ENCODE data around the gene C1orf21.

DNA sequence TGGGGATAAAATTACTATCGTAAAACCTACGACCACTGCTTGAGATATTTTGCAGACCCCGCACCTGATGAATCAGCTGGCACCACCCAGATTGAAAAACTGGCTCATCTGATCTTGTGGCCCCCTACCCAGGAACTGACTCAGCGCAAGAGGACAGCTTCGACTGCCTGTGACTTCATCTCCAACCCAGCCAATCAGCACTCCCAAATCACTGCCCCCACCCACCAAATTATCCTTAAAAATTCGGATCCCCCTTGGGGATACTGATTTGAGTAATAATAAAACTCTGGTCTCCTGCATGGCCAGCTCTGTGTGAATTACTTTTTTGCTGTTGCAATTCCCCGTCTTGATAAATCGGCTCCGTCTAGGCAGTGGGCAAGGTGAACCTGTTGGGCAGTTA is 286.5 kb downstream of the C1orf21 start:
- TF ChIP-seq SP1 (IDR thresholded peaks at IDR 0.05) (no peak), FOXA1 (IDR thresholded peaks at IDR 0.05) (no peak), HDGF (IDR thresholded peaks at IDR 0.05; ENCODE audit: borderline replicate concordance) (no peak), TARDBP (IDR thresholded peaks at IDR 0.05) (no peak), FOXM1 (IDR thresholded peaks at IDR 0.05; ENCODE audit: borderline replicate concordance) (no peak), LEF1 (IDR thresholded peaks at IDR 0.05; ENCODE audit: borderline replicate concordance) (no peak), FOXK2 (IDR thresholded peaks at IDR 0.05) (no peak), ARNT (IDR thresholded peaks at IDR 0.05) (no peak), BHLHE40 (IDR thresholded peaks at IDR 0.05; ENCODE audit: borderline replicate concordance) (no peak), SUZ12 (IDR thresholded peaks at IDR 0.05) (no peak), ZNF384 (IDR thresholded peaks at IDR 0.05) (no peak), NFRKB (IDR thresholded peaks at IDR 0.05) (no peak)
- TF ChIP-seq, protein P1, sequence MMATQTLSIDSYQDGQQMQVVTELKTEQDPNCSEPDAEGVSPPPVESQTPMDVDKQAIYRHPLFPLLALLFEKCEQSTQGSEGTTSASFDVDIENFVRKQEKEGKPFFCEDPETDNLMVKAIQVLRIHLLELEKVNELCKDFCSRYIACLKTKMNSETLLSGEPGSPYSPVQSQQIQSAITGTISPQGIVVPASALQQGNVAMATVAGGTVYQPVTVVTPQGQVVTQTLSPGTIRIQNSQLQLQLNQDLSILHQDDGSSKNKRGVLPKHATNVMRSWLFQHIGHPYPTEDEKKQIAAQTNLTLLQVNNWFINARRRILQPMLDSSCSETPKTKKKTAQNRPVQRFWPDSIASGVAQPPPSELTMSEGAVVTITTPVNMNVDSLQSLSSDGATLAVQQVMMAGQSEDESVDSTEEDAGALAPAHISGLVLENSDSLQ (IDR thresholded peaks at IDR 0.05), result no peak

Data from HEK293T (cell line).